ENCODE data around the gene CYP26B1. TPM values are rescaled to one million over a fixed set of nuclear protein-coding genes. Genes with fewer than 3 reads are reported as not detected.

The CYP26B1 gene
- total RNA-seq, 4 donors from 2014 or later = 1.5 to 5.2 (median 2.4) TPM; not detected in 1

DNA sequence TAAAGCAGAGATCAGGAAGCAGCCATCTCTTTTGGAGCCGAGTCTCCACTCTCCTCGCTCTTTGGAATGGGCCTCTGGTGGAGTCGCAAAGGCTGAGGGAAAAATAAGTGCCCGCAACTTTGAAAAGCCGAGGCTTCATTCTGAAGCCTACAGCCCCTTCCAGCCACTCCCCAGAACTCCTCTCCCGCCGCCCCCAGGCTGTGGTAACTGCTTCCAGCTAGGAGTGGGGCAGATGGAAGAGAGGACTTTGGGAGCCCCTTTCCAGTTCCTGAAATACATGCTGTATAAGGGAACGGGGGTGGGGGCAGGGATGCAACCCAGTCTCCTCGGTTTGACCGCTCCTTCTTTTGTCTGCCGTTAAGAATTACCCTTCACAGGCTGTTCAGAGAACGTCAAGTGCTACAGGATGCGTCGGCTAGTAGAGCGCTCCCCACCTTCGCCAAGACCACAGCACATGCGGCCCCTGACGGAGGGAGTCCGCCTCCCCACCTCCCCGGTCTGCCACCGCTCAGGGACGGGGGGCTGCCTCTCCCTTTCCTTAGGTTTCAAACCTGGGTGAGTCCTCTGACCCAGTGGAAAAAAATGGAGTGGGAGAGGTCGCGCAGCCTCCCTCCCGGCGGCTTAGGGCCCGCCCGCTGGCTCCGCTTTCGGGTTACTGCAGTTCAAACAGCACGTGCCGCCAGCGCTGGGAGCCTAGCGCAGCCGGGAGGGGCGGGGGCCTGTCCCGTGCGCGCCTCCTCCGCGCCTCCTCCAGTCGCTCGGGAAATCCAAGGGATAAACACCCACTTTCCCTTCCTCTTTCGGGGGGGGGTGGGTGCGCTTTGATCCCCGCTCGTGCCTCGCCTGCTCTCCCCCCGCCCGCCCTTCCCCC is 4.9 kb downstream of the CYP26B1 start:
- peak; percentile 69 for DNase-seq
- Histone ChIP-seq H3K4me3 (peak overlapping the region in 3 of 4 donors; percentile 15 to 43 (median 16)), H3K27me3 (peaks cover 57% of the 10 kb centered on the region), H3K9me3 (no peaks in the 10 kb centered on the region), H3K27ac (peak overlapping the region in 3 of 4 donors; percentile 39 to 53 (median 46)), H3K4me1 (peaks cover 37 to 68% (median 59%) of the 10 kb centered on the region in 4 donors), H3K36me3 (no peaks in the 10 kb centered on the region)
- intact Hi-C loops (cut with DNase I; ENCODE audit: low total_unique reads) = loop anchor here (5.0 kb wide), 1 partner anchor 531 kb away; no protein-coding TSS in a partner anchor
- WGBS, 2 donors (ENCODE audit: low coverage in 1 of 2) = 28% methylated on average over 45 of the region's 50 CpGs; no CpG with 5 or more reads in 1 of the 2 donors
- TF ChIP-seq, protein P1, sequence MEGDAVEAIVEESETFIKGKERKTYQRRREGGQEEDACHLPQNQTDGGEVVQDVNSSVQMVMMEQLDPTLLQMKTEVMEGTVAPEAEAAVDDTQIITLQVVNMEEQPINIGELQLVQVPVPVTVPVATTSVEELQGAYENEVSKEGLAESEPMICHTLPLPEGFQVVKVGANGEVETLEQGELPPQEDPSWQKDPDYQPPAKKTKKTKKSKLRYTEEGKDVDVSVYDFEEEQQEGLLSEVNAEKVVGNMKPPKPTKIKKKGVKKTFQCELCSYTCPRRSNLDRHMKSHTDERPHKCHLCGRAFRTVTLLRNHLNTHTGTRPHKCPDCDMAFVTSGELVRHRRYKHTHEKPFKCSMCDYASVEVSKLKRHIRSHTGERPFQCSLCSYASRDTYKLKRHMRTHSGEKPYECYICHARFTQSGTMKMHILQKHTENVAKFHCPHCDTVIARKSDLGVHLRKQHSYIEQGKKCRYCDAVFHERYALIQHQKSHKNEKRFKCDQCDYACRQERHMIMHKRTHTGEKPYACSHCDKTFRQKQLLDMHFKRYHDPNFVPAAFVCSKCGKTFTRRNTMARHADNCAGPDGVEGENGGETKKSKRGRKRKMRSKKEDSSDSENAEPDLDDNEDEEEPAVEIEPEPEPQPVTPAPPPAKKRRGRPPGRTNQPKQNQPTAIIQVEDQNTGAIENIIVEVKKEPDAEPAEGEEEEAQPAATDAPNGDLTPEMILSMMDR (IDR thresholded peaks at IDR 0.05) = no peak
- TF ChIP-seq POLR2AphosphoS5 (IDR thresholded peaks at IDR 0.05) = peak in 2 of 3 donors; percentile 30 to 39
- in situ Hi-C loops (cut with MboI; ENCODE audit: low pct_ligation_motif_present in 1 of 4, low pct_unique_long_range_greater_than_20kb in 1 of 4, low sequenced_read_pairs in 3 of 4) = loop anchor here in 3 of 4 donors (10.0 to 25.0 kb wide), 4 partner anchors 218 to 594 kb away; no protein-coding TSS in a partner anchor

- no peak for DNase-seq
- intact Hi-C loops (cut with DNase I; ENCODE audit: low total_unique reads) (loop anchor here (5.0 kb wide), 1 partner anchor 530 kb away; no protein-coding TSS in a partner anchor), in situ Hi-C loops (cut with MboI; ENCODE audit: low pct_ligation_motif_present in 1 of 4, low pct_unique_long_range_greater_than_20kb in 1 of 4, low sequenced_read_pairs in 3 of 4) (loop anchor here in 3 of 4 donors (10.0 to 25.0 kb wide), 4 partner anchors 217 to 595 kb away; no protein-coding TSS in a partner anchor)
- no peak overlapping the region for H3K27ac ChIP-seq
- WGBS, 2 donors (ENCODE audit: low coverage in 1 of 2) = 84 to 100% methylated on average over 1 to 13 of the region's 13 CpGs
- H3K4me1 ChIP-seq = peaks cover 32 to 63% (median 53%) of the 10 kb centered on the region in 4 donors
- no peaks in the 10 kb centered on the region for H3K36me3 ChIP-seq
- no peak overlapping the region for H3K4me3 ChIP-seq
- TF ChIP-seq EP300 (IDR thresholded peaks at IDR 0.05; ENCODE audit: low read depth) (no peak), POLR2A (IDR thresholded peaks at IDR 0.05) (no peak), POLR2AphosphoS5 (IDR thresholded peaks at IDR 0.05) (no peak)
- TF ChIP-seq, protein P1 (IDR thresholded peaks at IDR 0.05) = no peak
- H3K27me3 ChIP-seq = peaks cover 49% of the 10 kb centered on the region
- H3K9me3 ChIP-seq = no peaks in the 10 kb centered on the region
These were observed 5.7 kb downstream of the CYP26B1 start for GRCh38 chr2:72141881-72142451.

DNA sequence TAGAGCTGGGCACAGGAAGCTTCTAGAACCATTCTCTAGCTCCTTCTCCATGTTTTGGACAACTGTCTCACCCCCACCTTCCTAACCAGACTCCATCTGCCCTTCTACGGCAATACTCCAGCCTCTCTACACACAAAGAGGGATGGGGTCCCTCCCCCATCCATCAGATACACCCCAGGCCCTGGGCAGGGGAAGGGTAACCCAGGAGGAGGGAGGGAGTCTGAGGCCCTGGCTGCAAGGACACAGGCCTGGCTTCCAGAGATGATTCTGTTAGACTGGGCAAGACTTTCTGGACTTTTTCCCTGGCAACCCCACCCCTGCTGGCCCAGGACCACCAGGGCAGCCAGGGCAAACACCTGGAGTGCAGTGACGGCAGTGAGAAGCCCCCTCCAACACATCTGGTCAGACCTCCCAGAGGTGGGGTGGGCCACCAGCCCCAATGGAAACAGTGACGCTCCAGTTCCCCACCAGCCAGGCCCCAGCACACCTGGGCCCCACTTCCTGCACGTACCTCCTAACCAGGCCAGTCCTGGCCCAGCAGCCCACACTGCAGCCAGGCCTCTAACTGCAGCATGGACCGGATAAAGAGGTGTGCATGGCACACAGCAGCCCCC is 6.5 kb downstream of the CYP26B1 start:
- no peak overlapping the region for H3K4me3 ChIP-seq
- in situ Hi-C loops (cut with MboI; ENCODE audit: low pct_ligation_motif_present in 1 of 4, low pct_unique_long_range_greater_than_20kb in 1 of 4, low sequenced_read_pairs in 3 of 4) (loop anchor here in 3 of 4 donors (10.0 to 25.0 kb wide), 4 partner anchors 216 to 596 kb away; no protein-coding TSS in a partner anchor), intact Hi-C loops (cut with DNase I; ENCODE audit: low total_unique reads) (loop anchor here (5.0 kb wide), 1 partner anchor 529 kb away; no protein-coding TSS in a partner anchor)
- no peak for DNase-seq
- no peaks in the 10 kb centered on the region for H3K9me3 ChIP-seq
- no peaks in the 10 kb centered on the region for H3K36me3 ChIP-seq
- peaks cover 40% of the 10 kb centered on the region for H3K27me3 ChIP-seq
- H3K4me1 ChIP-seq = peaks cover 32 to 55% (median 49%) of the 10 kb centered on the region in 4 donors
- 83% methylated on average over 5 of the region's 5 CpGs; no CpG with 5 or more reads in 1 of the 2 donors for WGBS, 2 donors (ENCODE audit: low coverage in 1 of 2)
- TF ChIP-seq POLR2A (IDR thresholded peaks at IDR 0.05) = no peak
- TF ChIP-seq, protein P1 (IDR thresholded peaks at IDR 0.05) = no peak
- TF ChIP-seq POLR2AphosphoS5 (IDR thresholded peaks at IDR 0.05) = no peak
- TF ChIP-seq EP300 (IDR thresholded peaks at IDR 0.05; ENCODE audit: low read depth) = no peak
- H3K27ac ChIP-seq = no peak overlapping the region
